ENCODE data around the gene ST8SIA6.
"Not testable (repeated sequence)": the region's sequence is repeated elsewhere in the genome, so short reads cannot be mapped to it uniquely, and the experiment has no call there.

ST8SIA6 gene

DNA sequence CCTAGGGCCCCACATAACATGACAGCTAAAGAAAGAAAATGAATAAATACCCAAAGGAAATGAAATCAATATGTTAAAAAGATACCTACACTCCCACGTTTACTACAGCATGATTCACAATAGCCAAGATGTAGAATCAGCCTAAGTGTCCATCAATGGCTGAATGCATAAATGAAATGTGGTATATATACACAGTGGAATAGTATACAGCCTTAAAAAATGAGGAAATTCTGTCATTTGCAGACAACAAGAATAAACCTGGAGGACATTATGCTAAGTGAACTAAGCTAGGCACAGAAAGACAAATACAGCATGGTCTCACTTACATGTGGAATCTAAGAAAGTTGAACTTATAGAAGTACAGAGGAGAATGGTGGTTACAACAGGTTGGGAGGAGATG is 102.9 kb downstream of the ST8SIA6 start:
- in situ Hi-C loops (cut with MboI; ENCODE audit: low sequenced_read_pairs) = no loop called here

DNA sequence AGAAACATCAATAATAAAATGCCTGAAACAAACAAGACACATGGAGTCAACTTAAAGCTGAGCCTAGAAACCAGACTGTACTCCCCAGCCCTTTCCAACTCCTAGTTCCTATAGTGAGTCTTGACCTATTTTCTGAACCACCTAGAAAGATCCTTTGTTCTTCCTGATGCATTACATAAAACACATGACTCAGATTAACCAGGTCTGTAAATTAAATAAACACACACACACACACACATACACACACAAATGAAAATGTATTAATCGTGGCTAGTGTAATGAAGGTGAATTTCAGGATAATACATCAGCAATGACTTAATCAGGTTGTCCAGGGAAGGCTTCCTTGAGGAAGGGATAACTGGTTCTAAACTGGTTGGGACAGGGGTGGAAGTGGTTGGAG is 104.7 kb downstream of the ST8SIA6 start:
- in situ Hi-C loops (cut with MboI; ENCODE audit: low sequenced_read_pairs) = no loop called here

DNA sequence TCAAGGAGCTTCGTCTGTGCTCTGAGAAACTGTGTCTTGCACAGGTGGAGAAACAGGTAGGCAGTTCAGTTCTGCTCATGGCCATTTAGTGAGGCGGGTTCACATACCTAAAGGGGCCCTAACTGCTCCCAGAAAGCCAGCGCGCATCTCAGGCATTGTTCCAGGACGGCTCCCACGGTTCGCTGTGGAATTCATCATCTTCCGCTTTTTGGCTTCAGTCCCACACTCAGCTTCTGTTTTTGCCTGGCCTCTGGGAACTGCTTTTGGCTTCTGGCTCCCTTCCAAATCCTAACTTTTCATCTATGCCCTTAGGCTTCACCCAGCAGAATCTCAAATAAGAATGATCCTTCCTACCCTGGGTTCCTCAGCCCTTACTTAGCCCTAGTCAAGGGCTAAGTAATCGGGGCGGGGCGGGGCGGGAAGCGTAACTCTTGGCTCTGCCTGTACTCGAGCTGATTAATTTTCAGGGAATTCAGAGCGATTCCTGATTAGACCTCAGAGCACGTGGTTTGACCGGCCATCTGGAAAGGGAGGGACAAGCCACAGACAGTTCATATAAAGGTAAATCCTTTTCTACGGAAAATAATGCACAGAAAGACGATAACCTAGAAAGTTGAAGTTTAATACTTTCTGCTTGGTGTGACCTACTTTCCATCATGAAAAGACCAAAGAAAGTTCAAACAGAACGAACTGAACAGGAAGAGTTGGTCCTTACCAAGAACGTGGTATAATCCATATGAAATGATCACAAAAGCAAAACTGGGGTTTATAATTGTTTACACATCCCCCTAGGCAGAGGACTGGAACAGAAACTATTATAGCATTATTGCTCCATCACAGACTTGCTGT is 105.7 kb downstream of the ST8SIA6 start:
- in situ Hi-C loops (cut with MboI; ENCODE audit: low sequenced_read_pairs) = no loop called here

DNA sequence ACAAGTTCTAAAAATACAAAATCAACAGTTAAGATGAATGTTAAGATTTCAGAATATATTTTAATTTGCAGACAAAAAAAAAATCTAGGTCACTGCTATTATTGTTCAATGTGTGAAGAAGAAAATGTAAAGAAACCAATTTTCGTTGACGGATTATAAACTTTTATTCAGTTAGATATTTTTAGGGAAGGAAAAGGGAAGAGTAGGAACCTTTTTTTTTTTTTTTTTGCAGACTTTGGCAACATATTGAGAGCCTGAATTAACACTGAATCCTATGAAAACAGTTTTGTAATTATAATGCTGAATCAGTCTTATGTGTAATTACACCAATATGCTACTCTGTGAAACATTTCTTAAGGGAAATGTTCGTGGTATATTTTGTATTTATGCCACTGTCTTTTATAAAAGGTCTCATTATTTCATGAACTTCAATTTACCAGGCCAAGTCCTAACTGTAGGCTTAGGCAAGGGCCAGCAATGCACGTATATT is 106.3 kb downstream of the ST8SIA6 start:
- in situ Hi-C loops (cut with MboI; ENCODE audit: low sequenced_read_pairs) = no loop called here

DNA sequence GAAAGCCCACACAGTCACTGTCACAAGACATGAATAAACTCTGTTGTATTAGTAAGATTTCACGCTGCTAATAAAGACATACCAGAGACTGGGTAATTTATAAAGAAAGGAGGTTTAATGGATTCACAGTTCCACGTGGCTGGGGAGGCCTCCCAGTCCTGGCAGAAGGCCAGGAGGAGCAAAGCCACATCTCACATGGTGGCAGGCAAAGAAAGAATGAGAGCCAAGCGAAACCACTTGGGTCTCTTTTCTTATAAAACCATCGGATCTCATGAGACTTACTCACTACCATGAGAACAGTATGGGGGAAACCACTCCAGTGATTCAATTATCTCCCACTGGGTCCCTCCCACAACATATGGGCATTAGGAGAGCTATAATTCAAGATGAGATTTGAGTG is 110.2 kb downstream of the ST8SIA6 start:
- in situ Hi-C loops (cut with MboI; ENCODE audit: low sequenced_read_pairs) = no loop called here

DNA sequence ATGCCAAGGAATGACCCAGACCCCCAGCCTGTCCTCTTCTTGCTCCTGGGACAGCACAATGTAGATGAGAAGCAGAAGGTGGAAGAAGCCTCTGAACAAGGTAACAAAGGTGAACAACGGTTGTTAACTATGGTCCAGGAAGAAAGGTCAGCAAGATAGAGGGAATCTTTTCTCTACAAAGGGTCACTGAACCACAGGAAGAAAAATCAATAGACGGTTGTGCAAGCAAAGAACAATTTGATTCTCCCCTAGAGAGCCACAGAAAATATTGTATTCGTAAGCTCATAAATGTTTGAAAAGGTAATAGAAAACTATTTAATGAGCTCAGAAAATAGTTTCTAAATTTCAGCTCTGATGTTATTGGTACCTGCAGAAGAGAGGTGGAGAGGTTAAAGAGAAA is 111.3 kb downstream of the ST8SIA6 start:
- in situ Hi-C loops (cut with MboI; ENCODE audit: low sequenced_read_pairs) = no loop called here

DNA sequence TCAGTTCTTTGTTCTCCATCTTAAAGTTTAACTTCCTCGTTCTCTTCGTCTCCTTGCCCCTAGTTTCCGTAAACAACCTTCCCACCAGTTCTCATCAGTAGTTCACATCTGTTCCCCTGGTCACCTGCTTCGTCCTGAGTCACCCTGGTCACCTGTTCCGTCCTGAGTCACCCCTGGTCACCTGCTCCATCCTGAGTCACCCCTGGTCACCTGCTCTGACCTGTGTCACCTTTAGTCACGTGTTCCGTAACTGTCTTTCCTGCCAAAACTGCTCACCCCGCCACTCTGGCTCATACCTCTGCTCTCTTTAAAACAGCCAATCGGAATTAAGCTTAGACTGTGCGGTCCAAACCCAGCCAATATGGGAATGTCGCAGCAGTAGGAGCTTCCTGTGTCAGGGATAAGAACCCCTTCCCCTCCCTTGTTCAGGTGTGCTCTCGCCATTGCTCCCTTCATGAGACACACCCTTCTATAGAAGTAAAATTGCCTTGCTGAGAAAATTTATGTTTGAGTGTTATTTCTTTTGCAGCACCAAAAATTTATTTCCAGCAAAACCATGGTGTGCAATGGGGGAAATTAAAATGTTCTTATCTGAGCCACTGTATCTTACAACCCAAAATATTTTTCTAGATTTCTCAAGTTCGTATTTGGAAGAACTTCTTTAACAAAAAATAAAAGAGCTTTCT is 114.1 kb downstream of the ST8SIA6 start:
- in situ Hi-C loops (cut with MboI; ENCODE audit: low sequenced_read_pairs) = no loop called here

DNA sequence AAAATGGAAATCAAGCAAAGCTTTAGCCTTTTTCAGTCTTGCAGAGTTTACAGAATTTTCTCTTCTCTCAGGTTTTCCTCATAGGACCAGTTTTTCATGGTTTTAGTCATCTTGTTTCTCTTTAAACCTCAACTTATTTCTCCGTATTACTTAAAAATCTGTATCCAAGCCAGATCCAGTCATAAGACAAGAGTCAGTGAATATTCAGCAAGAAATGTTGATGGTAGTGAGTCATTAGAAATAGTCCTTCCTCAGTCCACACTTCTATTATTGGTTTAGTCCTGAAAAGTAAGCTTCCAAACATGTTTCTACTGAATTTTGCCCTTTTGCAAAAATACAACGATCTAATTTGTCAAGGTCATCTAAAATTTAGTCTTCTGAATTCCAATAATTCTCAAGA is 119.3 kb downstream of the ST8SIA6 start:
- in situ Hi-C loops (cut with MboI; ENCODE audit: low sequenced_read_pairs) = no loop called here

DNA sequence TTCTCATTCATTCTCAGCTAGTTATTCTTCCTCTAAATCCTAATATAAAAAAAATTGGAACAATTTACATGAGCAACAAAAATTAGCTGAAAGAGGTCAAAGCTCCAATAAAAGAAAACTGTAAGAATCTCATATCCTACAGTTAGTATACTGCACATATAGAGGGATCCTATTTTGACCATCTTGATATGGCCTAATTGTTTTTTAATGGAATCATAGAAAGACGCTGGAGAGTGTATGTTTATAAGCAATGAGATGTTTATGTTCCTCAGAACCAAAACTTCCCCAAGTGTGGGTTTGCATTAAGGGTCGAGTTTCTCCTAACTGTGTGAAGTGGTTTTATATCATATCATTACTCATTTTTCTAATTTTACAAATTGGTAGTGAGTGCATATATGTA is 123.9 kb downstream of the ST8SIA6 start:
- in situ Hi-C loops (cut with MboI; ENCODE audit: low sequenced_read_pairs) = no loop called here

DNA sequence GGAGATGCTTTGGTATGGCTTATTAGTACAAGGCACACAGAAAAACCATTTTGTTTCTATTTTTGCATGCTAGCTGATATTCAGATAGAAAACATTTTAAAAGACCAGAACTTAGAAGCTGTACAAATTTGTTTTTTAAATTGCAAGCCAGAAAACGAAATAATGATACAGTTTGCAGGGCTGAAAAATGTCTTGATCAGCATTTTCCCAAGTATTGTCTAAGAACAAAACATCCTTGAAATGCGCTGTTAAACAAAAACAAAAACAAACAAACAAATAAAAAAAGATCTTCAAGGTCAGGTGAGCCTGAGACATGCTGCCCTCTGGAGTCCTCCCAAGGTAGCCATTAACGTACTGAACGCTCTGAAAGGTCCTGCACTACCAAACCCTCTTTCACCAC is 128.0 kb downstream of the ST8SIA6 start:
- in situ Hi-C loops (cut with MboI; ENCODE audit: low sequenced_read_pairs) = no loop called here

DNA sequence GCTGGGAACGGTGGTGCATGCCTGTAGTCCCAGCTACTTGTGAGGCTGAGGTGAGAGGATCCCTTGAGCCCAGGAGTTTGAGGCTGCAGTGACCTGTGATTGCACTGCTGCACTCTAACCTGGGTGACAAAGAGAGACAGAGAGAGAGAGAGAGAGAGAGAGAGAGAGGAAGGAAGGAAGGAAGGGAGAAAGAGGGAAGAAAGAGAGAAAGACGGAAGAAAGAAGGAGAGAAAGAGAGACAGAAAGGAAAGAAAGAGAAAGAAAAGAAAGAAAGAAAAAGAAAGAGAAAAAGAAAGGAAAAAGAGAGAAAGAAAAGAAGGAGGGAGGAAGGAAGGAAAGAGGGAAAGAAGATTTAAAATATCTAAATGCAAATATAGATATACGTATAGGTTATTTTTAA is 132.4 kb downstream of the ST8SIA6 start:
- in situ Hi-C loops (cut with MboI; ENCODE audit: low sequenced_read_pairs) = not testable (repeated sequence)

DNA sequence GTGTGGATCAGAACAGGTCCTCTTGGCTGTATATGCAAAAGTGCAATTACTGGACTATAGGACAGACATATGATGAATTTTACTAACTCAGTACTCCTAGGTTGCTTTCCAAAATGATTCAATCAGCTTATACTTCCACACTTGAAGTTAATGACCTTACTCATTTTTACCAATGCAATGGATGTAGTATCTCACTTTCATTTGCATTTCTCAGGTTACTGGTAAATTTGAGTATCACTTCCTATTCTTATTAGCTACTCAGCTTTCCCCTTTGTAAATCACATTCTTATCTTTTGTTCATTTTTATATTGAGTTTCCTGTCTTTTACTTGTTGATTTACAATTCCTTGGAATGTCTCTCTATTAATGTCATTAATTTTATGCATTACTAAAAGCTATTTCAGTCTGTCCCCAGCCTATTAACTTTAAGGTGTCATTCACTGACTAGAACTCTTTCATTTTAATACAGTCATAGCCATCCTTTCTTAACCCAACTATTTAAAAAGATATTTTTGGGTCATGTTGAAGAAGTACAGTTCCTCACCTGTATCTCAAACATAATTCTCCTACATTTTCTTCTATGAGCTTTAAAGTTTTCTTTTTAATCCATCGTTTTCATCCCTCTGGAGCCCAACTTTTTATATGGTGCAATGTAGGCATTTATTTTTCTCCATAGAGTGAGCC is 137.8 kb downstream of the ST8SIA6 start:
- in situ Hi-C loops (cut with MboI; ENCODE audit: low sequenced_read_pairs) = no loop called here

DNA sequence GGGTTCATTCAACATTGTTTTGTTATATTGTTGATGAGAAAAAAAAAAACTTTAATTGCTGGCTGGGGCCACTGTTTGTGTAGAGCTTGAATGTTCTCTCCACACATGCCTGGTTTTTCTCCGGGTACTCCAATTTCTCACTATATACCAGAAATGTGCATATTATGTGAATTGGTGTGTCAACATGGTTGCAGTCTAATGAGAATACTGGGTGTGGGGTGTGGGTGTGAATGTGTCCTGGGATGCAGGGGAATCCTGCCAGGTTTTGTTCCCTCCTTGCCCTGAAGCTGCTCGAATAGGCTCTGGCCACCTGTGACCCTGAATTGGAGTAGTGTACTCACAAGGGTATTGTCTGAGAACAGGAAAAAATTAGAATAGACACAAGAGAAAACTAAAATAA is 145.0 kb downstream of the ST8SIA6 start:
- in situ Hi-C loops (cut with MboI; ENCODE audit: low sequenced_read_pairs) = no loop called here

DNA sequence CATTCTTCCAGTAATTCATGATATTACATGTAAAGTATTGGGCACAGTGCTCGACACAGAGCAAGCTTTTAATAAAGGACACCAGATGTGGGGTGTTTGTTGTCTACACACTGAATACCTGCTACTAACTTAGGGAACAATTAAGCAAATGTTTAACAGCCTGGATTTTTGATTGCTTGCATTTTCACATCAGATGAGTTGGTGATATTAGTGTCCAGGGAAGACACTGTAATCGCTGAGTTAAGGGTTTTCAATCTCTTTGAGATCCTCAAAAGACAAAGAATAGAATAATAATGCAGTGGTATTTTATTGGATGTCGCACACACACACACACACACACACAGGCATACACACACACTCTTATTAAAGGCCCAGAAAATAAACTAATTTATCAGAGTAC is 147.3 kb downstream of the ST8SIA6 start:
- in situ Hi-C loops (cut with MboI; ENCODE audit: low sequenced_read_pairs) = no loop called here

DNA sequence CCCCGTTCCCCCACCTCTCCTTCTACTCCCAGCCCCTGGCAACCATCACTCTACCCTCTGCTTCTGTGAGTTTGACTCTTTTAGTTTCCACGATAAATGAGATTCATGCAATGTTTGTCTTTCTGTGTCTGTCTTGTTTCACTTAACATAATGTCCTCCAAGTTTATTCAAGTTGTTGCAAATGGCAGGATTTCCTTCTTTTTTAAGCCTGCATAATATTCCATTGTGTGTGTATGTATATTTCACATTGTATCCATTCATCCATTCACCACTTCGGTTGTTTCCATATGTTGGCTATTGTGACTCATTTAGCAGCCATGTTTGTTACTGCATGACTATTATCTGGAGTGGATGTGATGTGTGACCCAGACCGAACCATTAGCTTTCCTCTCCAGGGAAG is 162.0 kb downstream of the ST8SIA6 start:
- in situ Hi-C loops (cut with MboI; ENCODE audit: low sequenced_read_pairs) = no loop called here

DNA sequence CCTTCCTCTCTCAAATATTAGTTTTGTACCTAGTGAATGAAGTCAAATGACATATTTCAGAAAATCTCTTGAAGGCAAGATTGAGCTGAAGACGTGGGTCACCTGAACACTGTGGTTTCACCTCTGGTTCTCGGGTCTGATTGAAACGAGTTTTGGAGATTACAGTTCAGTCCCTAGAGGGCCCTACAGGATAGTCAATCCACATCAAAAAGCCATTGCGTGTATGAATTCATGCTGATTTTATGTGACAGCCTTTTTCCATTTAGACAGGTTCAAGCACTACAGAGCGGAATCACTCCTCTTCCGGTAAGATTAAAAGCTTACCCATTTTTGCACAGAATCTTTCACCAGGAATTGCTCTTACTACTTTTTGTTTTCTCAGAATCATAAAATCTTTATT is 164.2 kb downstream of the ST8SIA6 start:
- in situ Hi-C loops (cut with MboI; ENCODE audit: low sequenced_read_pairs) = no loop called here

DNA sequence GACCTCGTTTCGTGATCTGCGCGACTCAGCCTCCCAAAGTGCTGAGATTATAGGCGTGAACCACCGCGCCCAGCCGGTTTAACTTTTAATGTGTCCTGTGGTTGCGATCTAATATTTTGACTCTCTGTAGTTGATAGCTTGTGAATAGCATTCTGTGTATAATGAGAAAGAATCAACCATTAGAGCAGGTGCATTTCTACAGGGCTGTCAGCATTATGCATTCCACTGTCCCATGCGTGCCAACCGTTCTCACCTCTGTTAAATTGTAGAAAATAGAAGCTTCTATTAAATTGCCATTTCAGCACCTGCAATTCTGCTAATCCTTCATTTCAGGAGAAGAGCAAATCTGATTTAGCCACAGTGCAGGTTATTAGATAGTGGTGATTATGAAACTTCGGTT is 164.6 kb downstream of the ST8SIA6 start:
- in situ Hi-C loops (cut with MboI; ENCODE audit: low sequenced_read_pairs) = no loop called here

DNA sequence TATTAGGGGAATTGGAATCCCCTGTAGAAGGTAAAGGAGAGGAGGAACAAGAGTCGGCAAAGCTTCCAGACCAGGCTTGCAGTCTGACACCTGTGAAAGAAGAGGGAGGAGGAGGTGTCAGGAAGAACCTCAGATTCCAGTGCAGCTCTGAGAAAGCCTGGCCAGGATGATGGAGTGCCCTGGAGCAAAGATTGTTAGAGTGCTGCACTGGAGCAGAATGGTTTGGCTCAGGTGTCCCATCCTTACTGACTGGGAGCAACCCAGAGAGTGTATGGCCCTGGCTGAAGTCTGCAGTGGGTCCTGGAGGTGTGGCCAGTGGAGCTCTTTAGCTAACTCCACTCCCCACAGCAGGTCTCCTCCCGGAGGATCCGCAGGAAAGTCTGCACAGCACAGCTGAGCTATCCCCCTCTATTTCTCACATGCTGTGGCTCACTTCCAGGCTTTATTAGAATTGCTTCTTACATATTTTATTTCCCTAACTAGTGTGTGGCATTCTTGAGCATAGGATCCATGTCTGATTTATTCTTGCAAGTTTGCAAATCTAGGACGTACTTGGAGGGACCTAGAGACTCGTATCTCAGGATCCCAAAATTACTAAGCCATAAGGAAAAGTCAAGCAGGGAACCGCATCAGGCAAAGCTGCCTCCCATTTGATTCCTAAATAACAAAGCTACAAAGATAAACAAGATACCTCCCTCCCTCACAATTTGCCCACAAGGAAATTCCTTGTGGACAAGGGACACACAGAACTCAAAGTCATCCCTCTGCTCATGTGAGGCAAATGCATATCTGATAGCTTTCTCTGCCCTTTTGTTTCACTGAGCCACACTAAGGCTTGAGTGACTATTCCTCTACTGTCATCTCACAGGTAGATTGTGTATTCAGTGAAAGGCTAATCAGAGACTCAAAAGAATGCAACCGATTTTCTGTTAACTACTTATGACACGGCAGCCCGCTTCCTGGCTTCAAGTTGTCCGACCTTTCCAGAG is 167.5 kb downstream of the ST8SIA6 start:
- in situ Hi-C loops (cut with MboI; ENCODE audit: low sequenced_read_pairs) = no loop called here

DNA sequence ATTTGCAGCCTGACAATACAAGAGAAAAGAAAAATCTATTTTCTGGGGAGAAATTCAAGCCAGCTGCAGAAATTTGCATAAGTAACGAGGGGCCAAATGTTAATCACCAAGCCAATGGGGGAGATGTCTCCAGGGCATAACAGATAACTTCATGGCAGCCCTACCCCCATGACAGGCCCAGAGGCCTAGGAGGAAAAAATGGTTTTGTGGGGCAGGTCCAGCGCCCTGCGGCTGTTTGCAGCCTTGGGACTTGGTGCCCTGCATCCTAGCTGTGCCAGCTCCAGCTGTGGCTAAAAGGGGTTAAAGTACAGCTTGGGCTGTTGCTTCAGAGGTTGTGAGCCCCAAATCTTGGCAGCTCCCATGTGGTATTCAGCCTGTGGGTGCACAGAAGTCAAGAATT is 172.1 kb downstream of the ST8SIA6 start:
- in situ Hi-C loops (cut with MboI; ENCODE audit: low sequenced_read_pairs) = no loop called here

DNA sequence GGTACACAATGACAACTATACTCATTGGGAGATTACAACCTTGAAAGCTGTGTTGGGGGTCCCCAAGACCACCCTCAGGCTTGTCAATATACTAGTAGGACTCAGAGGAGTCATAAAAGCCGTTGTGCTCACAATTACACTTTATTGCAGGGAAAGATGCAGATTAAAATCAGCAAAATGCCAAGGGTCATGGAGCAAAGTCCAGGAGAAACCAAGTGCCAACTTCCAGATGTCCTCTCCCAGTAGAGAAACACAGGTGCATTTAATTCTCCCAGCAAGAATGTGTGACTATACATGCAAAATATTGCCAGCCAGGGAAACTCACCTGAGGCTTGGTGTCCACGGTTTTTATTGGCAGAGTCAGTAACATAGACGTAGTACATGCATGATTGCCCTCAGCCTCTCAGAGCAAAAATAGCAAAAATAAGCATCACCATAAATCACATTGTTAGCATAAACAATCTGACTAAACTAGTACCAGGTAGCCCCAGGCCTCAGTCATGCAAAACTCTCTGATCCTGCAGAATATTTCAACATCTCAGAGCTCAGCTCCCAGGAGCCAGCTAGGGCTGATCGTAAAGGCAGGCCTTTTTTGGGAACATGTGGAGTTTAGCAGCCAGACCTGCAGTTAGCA is 175.7 kb downstream of the ST8SIA6 start:
- in situ Hi-C loops (cut with MboI; ENCODE audit: low sequenced_read_pairs) = no loop called here
